Cerebellar cortex (tissue), 1 donor: Measurements from ENCODE around the gene ZNF217.
"Not testable (repeated sequence)": the region's sequence is repeated elsewhere in the genome, so short reads cannot be mapped to it uniquely, and the experiment has no call there.

Experiments
- DNase-seq: peaks from one replicate; pipeline ENCODE4 v3.0.0-alpha.2; 2015; ENCODE audit warnings: low spot score

The ZNF217 gene

DNA sequence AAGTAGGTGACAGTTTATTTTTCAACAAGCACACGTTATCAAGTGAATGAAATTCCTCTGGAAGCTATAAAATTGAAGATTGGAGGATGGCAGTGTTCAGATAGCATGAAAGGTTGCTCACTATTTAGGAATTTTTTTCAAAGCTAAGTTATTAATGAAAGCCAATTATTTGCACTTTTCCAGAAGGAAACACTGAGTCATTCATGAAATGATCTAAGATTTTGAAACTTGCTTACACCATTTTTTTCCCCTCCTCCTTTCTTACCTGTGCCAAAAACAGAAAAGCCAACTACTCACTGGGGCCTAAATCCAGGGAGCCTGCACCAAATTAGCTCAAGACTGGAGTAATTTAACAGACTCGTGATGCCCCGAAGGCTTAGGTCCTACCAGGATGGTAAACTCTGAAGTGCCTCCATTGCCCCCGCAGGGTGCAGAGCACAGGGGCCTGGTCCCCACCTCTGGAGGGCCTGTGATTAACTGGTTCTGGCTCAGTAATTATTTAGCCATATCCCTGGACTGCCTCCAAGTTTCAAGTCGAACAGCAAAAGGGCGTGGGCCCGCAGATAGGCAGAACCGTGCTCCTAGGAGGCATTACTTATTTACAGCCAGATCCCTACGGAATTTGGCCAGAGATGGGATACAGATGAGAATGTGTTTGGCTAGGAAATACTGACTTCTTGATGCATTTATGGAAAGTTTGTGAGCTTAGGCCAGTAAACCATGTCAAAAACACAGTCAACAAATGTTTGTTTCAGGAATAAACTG is 28.0 kb upstream of the ZNF217 start:
- DNase-seq: peak; percentile 78

DNA sequence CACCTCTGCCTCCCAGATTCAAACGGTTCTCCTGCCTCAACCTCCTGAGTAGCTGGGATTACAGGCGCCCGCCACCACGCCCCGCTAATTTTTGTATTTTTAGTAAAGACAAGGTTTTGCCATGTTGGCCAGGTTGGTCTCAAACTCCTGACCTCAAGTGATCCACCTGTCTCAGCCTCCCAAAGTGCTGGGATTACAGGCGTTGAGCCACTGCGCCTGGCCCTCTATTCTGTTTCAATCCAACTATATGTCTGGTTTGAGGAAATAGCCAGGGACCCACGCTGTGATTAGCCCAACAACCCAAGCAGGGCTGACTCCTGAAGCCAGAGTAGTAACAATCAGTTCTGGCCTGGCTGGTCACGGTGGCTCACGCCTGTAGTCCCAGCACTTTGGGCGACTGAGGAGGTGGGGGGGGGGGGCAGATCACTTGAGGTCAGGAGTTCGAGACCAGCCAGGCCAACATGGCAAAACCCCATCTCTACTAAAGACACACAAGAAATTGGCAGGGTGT is 24.9 kb upstream of the ZNF217 start:
- DNase-seq: not testable (repeated sequence)

GRCh38 chr20:53617791-53618489 is 24.3 kb upstream of the ZNF217 start:
- DNase-seq: no peak

DNA sequence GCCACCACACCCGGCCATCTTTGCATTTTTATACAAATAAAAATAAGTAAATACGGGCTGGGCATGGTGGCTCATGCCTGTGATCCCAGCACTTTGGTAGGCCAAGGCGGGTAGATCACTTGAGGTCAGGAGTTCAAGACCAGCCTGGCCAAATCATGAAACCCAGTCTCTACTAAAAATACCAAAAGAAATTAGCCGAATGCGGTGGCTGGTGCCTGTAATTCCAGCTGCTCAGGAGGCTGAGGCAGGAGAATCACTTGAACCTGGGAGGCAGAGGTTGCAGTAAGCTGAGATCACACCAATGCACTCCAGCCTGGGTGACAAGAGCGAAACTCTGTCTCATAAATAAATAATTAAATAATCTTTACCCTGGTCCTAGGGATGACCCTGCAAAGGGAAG is 22.9 kb upstream of the ZNF217 start:
- DNase-seq: not testable (repeated sequence)

DNA sequence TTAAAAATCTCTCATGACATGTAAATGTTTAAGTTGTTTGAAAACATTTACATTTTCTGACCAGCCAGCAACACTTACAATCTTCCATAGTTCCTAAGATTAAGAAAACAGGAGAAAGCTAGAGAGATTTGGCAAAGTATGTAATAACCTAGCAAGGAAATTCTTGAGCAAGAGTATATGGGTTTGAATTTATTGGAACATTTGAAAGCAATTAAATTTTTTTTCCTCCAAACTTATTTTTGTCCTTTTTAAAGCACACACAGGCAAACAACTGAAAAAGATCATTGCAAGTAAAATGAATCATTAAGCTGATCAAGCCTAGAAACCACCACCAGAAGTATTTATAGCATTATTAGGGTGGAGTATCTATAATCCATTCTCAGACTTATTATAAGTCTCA is 20.1 kb upstream of the ZNF217 start:
- no peak for DNase-seq

DNA sequence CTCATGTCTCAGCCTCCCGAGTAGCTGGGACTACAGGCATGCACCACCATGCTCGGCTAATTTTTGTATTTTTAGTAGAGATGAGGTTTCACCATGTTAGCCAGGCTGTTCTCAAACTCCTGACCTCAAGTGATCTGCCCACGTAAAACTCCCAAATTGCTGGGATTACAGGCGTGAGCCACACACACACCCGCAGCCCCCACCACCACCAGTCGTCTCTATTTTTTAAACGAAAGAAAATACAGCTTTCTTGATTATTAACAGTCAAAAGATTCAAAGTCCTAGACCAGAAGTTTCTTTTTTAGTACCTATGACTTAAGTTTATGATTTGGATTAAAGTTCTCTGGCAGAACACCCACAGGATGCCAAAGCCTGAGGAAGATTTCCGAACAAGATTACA is 18.6 kb upstream of the ZNF217 start:
- not testable (repeated sequence) for DNase-seq

- DNase-seq: peak; percentile 58
Measured at GRCh38 chr20:53611449-53611894, 17.8 kb upstream of the ZNF217 start.

- DNase-seq: peak; percentile 49
Measured at GRCh38 chr20:53609491-53610445, 16.1 kb upstream of the ZNF217 start.

GRCh38 chr20:53608456-53609452 is 15.1 kb upstream of the ZNF217 start:
- peak; percentile 35 for DNase-seq

GRCh38 chr20:53608071-53608455 is 14.4 kb upstream of the ZNF217 start:
- no peak for DNase-seq

- DNase-seq: no peak
Measured at GRCh38 chr20:53606364-53606985, 12.8 kb upstream of the ZNF217 start.

GRCh38 chr20:53605401-53605800 is 11.8 kb upstream of the ZNF217 start:
- DNase-seq: not testable (repeated sequence)

GRCh38 chr20:53604846-53605245 is 11.2 kb upstream of the ZNF217 start:
- not testable (repeated sequence) for DNase-seq

- DNase-seq: no peak
Measured at GRCh38 chr20:53602661-53603060, 9.0 kb upstream of the ZNF217 start.

DNA sequence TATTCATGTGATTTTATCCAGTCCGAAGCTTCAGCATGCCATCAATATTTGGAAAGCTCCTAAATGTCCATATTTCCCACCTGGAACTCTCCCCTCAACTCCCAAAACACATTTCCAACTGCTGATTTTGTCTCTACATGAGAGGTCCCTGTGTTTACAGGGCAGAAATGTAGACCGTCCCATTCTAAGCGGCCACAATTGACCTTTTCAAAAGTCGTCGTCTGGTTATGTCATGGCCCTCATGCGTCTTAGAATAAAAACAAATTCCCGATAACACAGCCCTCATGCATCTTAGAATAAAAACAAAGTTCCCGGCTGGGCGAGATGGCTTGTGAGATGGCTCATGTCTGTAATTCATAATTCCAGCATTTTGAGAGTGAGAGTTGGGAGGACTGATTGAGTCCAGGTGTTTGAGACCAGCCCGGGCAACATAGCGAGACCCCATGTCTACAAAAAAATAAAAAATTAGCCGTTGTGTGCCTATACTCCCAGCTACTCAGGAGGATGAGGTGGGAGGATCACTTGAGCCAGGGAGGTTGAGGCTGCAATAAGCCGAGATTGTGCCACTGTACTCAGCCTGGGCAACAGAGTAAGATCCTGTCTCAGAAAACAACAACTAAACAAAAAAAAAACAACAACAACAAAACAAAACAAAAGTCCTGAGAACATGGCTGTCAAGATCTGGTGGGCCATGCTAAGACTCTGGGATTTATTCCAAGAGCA is 6.4 kb upstream of the ZNF217 start:
- DNase-seq: no peak

DNA sequence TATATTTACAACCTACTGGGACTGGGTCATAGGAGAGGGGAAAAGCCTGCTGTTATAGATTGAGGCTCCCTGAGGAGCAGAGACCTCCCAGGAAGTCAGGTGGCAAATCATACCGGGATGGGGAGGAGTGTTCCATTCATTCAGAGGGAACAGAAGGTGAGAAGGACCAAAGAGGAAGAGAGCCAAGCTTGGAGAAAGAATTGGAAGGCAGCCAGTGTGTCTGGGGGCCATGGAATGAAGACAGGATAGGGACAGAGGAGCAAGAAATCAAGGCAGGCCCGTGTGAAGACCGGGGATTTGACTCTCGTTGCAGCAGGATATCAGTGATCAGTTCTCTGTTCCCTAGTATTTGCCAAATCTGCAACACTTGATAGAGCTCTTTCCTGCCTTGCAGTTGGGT is 5.7 kb upstream of the ZNF217 start:
- DNase-seq: no peak

- no peak for DNase-seq
Measured at GRCh38 chr20:53599044-53599362, 5.4 kb upstream of the ZNF217 start.

- DNase-seq: peak; percentile 32
Measured at GRCh38 chr20:53598140-53599043, 4.8 kb upstream of the ZNF217 start.
